Measurements from ENCODE around the gene DPH6. TPM values are rescaled to one million over a fixed set of nuclear protein-coding genes. Genes with fewer than 3 reads are reported as not detected.

The DPH6 gene
- total RNA-seq, 1 experiment from 2014 or later, result 31.7 TPM

DNA sequence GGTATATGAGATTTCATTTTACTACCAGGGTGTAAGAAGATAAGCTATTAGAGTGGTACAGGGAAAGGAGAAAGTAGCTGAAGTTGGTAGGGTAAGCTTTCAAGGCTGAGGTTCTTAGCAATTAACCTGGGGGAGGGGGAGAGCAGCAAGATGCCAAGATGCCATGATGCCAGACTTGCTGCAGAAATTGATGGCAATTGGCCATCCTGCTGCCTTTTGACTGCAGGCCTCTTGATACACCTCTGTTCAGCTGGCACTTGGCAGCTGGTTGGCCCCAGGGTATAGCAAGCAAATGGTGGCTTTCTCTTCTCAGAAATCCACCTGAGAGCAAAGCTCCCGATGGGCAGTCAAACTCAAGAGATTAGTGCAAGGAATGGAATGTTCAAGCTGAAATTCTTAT lies 21.4 kb upstream of the DPH6 start:
- Mint-ChIP-seq H3K4me3 (no peak overlapping the region), H3K9me3 (no peaks in the 10 kb centered on the region), H3K27me3 (ENCODE audit: low read depth) (no peaks in the 10 kb centered on the region), H3K27ac (no peak overlapping the region), H3K36me3 (no peaks in the 10 kb centered on the region), H3K4me1 (peaks cover 3% of the 10 kb centered on the region; the same call in 1 of the 2 replicates)
- no peak for DNase-seq (ENCODE audit: low spot score)
- ChIA-PET CTCF (no interaction called here), POLR2A (no interaction called here)
- TF ChIP-seq, protein P1, sequence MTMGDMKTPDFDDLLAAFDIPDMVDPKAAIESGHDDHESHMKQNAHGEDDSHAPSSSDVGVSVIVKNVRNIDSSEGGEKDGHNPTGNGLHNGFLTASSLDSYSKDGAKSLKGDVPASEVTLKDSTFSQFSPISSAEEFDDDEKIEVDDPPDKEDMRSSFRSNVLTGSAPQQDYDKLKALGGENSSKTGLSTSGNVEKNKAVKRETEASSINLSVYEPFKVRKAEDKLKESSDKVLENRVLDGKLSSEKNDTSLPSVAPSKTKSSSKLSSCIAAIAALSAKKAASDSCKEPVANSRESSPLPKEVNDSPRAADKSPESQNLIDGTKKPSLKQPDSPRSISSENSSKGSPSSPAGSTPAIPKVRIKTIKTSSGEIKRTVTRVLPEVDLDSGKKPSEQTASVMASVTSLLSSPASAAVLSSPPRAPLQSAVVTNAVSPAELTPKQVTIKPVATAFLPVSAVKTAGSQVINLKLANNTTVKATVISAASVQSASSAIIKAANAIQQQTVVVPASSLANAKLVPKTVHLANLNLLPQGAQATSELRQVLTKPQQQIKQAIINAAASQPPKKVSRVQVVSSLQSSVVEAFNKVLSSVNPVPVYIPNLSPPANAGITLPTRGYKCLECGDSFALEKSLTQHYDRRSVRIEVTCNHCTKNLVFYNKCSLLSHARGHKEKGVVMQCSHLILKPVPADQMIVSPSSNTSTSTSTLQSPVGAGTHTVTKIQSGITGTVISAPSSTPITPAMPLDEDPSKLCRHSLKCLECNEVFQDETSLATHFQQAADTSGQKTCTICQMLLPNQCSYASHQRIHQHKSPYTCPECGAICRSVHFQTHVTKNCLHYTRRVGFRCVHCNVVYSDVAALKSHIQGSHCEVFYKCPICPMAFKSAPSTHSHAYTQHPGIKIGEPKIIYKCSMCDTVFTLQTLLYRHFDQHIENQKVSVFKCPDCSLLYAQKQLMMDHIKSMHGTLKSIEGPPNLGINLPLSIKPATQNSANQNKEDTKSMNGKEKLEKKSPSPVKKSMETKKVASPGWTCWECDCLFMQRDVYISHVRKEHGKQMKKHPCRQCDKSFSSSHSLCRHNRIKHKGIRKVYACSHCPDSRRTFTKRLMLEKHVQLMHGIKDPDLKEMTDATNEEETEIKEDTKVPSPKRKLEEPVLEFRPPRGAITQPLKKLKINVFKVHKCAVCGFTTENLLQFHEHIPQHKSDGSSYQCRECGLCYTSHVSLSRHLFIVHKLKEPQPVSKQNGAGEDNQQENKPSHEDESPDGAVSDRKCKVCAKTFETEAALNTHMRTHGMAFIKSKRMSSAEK (CRISPR knock-in tag; IDR thresholded peaks at IDR 0.05; ENCODE audit: borderline replicate concordance), result no peak
- no peak for TF ChIP-seq ZNF317 (CRISPR knock-in tag; IDR thresholded peaks at IDR 0.05; ENCODE audit: borderline replicate concordance, low read depth)
- no peak for TF ChIP-seq NR2C2 (CRISPR knock-in tag; IDR thresholded peaks at IDR 0.05)
- TF ChIP-seq ZNF138 (CRISPR knock-in tag; conservative IDR thresholded peaks at IDR 0.05), result no peak
- TF ChIP-seq, protein P2, sequence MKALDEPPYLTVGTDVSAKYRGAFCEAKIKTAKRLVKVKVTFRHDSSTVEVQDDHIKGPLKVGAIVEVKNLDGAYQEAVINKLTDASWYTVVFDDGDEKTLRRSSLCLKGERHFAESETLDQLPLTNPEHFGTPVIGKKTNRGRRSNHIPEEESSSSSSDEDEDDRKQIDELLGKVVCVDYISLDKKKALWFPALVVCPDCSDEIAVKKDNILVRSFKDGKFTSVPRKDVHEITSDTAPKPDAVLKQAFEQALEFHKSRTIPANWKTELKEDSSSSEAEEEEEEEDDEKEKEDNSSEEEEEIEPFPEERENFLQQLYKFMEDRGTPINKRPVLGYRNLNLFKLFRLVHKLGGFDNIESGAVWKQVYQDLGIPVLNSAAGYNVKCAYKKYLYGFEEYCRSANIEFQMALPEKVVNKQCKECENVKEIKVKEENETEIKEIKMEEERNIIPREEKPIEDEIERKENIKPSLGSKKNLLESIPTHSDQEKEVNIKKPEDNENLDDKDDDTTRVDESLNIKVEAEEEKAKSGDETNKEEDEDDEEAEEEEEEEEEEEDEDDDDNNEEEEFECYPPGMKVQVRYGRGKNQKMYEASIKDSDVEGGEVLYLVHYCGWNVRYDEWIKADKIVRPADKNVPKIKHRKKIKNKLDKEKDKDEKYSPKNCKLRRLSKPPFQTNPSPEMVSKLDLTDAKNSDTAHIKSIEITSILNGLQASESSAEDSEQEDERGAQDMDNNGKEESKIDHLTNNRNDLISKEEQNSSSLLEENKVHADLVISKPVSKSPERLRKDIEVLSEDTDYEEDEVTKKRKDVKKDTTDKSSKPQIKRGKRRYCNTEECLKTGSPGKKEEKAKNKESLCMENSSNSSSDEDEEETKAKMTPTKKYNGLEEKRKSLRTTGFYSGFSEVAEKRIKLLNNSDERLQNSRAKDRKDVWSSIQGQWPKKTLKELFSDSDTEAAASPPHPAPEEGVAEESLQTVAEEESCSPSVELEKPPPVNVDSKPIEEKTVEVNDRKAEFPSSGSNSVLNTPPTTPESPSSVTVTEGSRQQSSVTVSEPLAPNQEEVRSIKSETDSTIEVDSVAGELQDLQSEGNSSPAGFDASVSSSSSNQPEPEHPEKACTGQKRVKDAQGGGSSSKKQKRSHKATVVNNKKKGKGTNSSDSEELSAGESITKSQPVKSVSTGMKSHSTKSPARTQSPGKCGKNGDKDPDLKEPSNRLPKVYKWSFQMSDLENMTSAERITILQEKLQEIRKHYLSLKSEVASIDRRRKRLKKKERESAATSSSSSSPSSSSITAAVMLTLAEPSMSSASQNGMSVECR (CRISPR knock-in tag; IDR thresholded peaks at IDR 0.05; ENCODE audit: borderline replicate concordance), result no peak
- TF ChIP-seq E2F5 (CRISPR knock-in tag; IDR thresholded peaks at IDR 0.05), result no peak
- TF ChIP-seq ZNF263 (CRISPR knock-in tag; IDR thresholded peaks at IDR 0.05; ENCODE audit: low read depth), result no peak
- TF ChIP-seq RORB (CRISPR knock-in tag; IDR thresholded peaks at IDR 0.05), result no peak
- ATAC-seq, result no peak

GRCh38 chr15:35566991-35567390 lies 21.0 kb upstream of the DPH6 start:
- POLR2A ChIA-PET, result no interaction called here
- Mint-ChIP-seq H3K27ac (no peak overlapping the region), H3K4me1 (0 out of 2 replicates have a peak, but pooled peaks cover 3% of the 10 kb centered on the region), H3K9me3 (no peaks in the 10 kb centered on the region), H3K4me3 (no peak overlapping the region), H3K36me3 (no peaks in the 10 kb centered on the region), H3K27me3 (ENCODE audit: low read depth) (no peaks in the 10 kb centered on the region)
- CTCF ChIA-PET, result no interaction called here
- no peak for DNase-seq (ENCODE audit: low spot score)
- ATAC-seq, result no peak
- TF ChIP-seq, protein P3, sequence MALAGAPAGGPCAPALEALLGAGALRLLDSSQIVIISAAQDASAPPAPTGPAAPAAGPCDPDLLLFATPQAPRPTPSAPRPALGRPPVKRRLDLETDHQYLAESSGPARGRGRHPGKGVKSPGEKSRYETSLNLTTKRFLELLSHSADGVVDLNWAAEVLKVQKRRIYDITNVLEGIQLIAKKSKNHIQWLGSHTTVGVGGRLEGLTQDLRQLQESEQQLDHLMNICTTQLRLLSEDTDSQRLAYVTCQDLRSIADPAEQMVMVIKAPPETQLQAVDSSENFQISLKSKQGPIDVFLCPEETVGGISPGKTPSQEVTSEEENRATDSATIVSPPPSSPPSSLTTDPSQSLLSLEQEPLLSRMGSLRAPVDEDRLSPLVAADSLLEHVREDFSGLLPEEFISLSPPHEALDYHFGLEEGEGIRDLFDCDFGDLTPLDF (CRISPR knock-in tag; IDR thresholded peaks at IDR 0.05), result no peak
- TF ChIP-seq NFATC4 (CRISPR knock-in tag; IDR thresholded peaks at IDR 0.05), result no peak
- TF ChIP-seq OVOL2 (CRISPR knock-in tag; IDR thresholded peaks at IDR 0.05; ENCODE audit: borderline replicate concordance), result no peak
- no peak for TF ChIP-seq PRDM15 (CRISPR knock-in tag; IDR thresholded peaks at IDR 0.05)
- TF ChIP-seq, protein P4, sequence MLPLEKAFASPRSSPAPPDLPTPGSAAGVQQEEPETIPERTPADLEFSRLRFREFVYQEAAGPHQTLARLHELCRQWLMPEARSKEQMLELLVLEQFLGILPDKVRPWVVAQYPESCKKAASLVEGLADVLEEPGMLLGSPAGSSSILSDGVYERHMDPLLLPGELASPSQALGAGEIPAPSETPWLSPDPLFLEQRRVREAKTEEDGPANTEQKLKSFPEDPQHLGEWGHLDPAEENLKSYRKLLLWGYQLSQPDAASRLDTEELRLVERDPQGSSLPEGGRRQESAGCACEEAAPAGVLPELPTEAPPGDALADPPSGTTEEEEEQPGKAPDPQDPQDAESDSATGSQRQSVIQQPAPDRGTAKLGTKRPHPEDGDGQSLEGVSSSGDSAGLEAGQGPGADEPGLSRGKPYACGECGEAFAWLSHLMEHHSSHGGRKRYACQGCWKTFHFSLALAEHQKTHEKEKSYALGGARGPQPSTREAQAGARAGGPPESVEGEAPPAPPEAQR (CRISPR knock-in tag; IDR thresholded peaks at IDR 0.05), result no peak
- TF ChIP-seq GRHL2 (CRISPR knock-in tag; IDR thresholded peaks at IDR 0.05; ENCODE audit: insufficient replicate concordance, severe bottlenecking), result no peak
- no peak for TF ChIP-seq NR1H2 (CRISPR knock-in tag; IDR thresholded peaks at IDR 0.05)
- no peak for TF ChIP-seq MYBL2 (CRISPR knock-in tag; IDR thresholded peaks at IDR 0.05)
- no peak for TF ChIP-seq SMAD3 (CRISPR knock-in tag; IDR thresholded peaks at IDR 0.05; ENCODE audit: borderline replicate concordance)
- TF ChIP-seq, protein P5, sequence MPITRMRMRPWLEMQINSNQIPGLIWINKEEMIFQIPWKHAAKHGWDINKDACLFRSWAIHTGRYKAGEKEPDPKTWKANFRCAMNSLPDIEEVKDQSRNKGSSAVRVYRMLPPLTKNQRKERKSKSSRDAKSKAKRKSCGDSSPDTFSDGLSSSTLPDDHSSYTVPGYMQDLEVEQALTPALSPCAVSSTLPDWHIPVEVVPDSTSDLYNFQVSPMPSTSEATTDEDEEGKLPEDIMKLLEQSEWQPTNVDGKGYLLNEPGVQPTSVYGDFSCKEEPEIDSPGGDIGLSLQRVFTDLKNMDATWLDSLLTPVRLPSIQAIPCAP (CRISPR knock-in tag; IDR thresholded peaks at IDR 0.05), result no peak
- TF ChIP-seq NFE2L1 (CRISPR knock-in tag; IDR thresholded peaks at IDR 0.05), result no peak
